Activated CD8-positive, alpha-beta T cell treated with anti-CD3 and anti-CD28 coated beads for 36 hours (primary cell): ENCODE measurements around the gene SMPD2. TPM values are rescaled to one million over a fixed set of nuclear protein-coding genes. Genes with fewer than 3 reads are reported as not detected.
A peak's percentile ranks its signal among the peaks of the same experiment; 100 is the strongest.

ENCODE experiments used
- ATAC-seq: fragments of 200-7000 bp; cut with Tn5 transposase; one replicate; pipeline ENCODE4 v1.10.0; 2021; ENCODE audit warnings: mild to moderate bottlenecking, moderate library complexity
- CTCF ChIA-PET: fragments of 350-600 bp; sonication (Branson Sonifier 250); formaldehyde crosslinking; loops from one replicate; lab custom pipeline; 2021; ENCODE audit warnings: antibody characterized with exemption; lab: Charles Lee
- POLR2A ChIA-PET: fragments of 350-600 bp; sonication (Branson Sonifier 250); formaldehyde crosslinking; loops from one replicate; lab custom pipeline; 2021; ENCODE audit warnings: antibody characterized with exemption; lab: Charles Lee
- DNase-seq: peaks from one replicate; pipeline ENCODE4 v3.0.0-alpha.2; 2020
- H3K27ac Mint-ChIP-seq: one replicate; pipeline ENCODE4 v1.8.0; 2021; ENCODE audit warnings: mild to moderate bottlenecking, mixed read lengths
- H3K27me3 Mint-ChIP-seq: one replicate; pipeline ENCODE4 v1.8.0; 2021; ENCODE audit warnings: mixed read lengths
- H3K36me3 Mint-ChIP-seq: one replicate; pipeline ENCODE4 v1.8.0; 2021; ENCODE audit warnings: low read depth, mixed read lengths
- H3K4me1 Mint-ChIP-seq: one replicate; pipeline ENCODE4 v1.8.0; 2021; ENCODE audit warnings: low read depth, mixed read lengths
- H3K4me3 Mint-ChIP-seq: one replicate; pipeline ENCODE4 v1.8.0; 2021; ENCODE audit warnings: mild to moderate bottlenecking, moderate library complexity, mixed read lengths
- H3K9me3 Mint-ChIP-seq: one replicate; pipeline ENCODE4 v1.8.0; 2021; ENCODE audit warnings: mixed read lengths
- intact Hi-C: fragments of 100-400 bp; cut with micrococcal nuclease; formaldehyde crosslinking; loops from one replicate; pipeline ENCODE4 v1.10.0; 2022
- total RNA-seq, 2 experiments: library from RNA; stranded (reverse); gene quantifications; one replicate each; pipeline ENCODE4 v1.2.3, GENCODE V29; 2021
- TF ChIP-seq, protein P1 (sequence below): fragments of 200-600 bp; IDR thresholded peaks from one replicate; pipeline ENCODE4 v1.8.0; 2022; ENCODE audit warnings: antibody characterized with exemption, mild to moderate bottlenecking

The SMPD2 gene
- total RNA-seq, 2 experiments from 2014 or later: 8.7 to 9.6 TPM

DNA sequence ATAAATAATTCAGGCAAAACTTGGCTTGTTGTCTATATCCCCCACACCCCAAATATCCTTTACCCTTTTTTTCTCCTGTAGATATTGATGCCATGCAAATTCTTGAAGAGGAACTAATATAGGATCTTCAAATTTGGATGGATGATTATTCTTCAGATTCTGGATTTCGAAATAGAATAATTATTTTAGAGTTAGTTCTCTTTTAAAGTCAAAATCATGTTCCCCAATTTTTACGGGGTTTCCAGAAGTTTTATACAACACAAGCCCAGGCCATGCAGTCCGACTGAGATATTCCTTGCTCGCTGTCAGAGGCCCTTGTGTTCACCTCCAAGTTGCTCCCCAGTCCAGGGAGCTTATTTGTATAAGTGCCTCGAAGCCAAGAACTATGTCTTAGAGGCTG lies 4.5 kb upstream of the SMPD2 start:
- DNase-seq: no peak
- no peak for ATAC-seq
- Mint-ChIP-seq H3K36me3 (no peaks in the 10 kb centered on the region), H3K9me3 (no peaks in the 10 kb centered on the region), H3K27me3 (no peaks in the 10 kb centered on the region), H3K4me3 (no peak overlapping the region), H3K4me1 (peaks cover 3% of the 10 kb centered on the region), H3K27ac (no peak overlapping the region)
- POLR2A ChIA-PET: interaction anchor here (0.6 kb wide), 1 partner anchor 18 kb away, joined by 3 read pairs; no protein-coding TSS in a partner anchor
- CTCF ChIA-PET: interaction anchor here (1.2 to 2.6 kb wide), 2 partner anchors 53 to 249 kb away, joined by 4 to 10 read pairs; no protein-coding TSS in a partner anchor
- intact Hi-C loops: no loop called here
- TF ChIP-seq, protein P1, sequence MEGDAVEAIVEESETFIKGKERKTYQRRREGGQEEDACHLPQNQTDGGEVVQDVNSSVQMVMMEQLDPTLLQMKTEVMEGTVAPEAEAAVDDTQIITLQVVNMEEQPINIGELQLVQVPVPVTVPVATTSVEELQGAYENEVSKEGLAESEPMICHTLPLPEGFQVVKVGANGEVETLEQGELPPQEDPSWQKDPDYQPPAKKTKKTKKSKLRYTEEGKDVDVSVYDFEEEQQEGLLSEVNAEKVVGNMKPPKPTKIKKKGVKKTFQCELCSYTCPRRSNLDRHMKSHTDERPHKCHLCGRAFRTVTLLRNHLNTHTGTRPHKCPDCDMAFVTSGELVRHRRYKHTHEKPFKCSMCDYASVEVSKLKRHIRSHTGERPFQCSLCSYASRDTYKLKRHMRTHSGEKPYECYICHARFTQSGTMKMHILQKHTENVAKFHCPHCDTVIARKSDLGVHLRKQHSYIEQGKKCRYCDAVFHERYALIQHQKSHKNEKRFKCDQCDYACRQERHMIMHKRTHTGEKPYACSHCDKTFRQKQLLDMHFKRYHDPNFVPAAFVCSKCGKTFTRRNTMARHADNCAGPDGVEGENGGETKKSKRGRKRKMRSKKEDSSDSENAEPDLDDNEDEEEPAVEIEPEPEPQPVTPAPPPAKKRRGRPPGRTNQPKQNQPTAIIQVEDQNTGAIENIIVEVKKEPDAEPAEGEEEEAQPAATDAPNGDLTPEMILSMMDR: no peak

DNA sequence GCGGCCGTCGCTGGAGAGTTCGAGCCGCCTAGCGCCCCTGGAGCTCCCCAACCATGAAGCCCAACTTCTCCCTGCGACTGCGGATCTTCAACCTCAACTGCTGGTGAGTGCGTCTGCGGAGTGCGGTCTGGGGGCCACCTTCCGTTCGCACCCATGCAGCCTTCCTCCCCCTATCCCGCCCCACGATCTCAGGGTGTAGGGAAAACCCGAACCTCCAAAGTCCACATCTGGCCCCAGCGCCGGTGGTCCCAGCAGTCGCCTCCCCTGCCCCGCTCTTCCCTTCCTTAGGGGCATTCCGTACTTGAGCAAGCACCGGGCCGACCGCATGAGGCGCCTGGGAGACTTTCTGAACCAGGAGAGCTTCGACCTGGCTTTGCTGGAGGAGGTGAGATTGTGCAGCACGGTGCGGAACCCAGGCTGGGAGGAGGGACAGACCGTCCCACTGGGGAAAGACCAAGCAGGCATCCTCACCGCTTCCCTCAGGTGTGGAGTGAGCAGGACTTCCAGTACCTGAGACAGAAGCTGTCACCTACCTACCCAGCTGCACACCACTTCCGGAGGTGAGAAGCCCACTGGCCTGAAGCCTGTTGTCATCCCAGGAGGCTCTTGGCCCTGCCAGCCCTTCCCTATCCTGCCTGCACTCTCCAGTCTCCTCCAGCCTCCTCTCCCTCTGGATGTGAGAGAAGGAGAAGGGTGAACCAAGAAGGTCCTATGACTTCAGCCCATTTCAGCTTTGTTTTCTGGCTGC lies 719 bp downstream of the SMPD2 start:
- H3K4me3 Mint-ChIP-seq: peak overlapping the region; percentile 92
- peaks cover 26% of the 10 kb centered on the region for H3K4me1 Mint-ChIP-seq
- DNase-seq (peak; percentile 56), ATAC-seq (peak; percentile 13)
- intact Hi-C loops: loop anchor here (2.0 to 5.0 kb wide), 2 partner anchors 14 to 41 kb away; partner anchors contain the start of genes MICAL1 and ZBTB24
- CTCF ChIA-PET: interaction anchor here (0.6 to 3.3 kb wide), 13 partner anchors 9 to 806 kb away, joined by 3 to 27 read pairs (median 5); partner anchors contain the start of genes CD164 and MICAL1
- POLR2A ChIA-PET: interaction anchor here (0.8 to 8.9 kb wide), 11 partner anchors 9 to 346 kb away, joined by 3 to 119 read pairs (median 4); partner anchors contain the start of genes CD164, CEP57L1, MICAL1 and SESN1
- no peaks in the 10 kb centered on the region for H3K27me3 Mint-ChIP-seq
- no peaks in the 10 kb centered on the region for H3K9me3 Mint-ChIP-seq
- H3K36me3 Mint-ChIP-seq: peaks cover 22% of the 10 kb centered on the region
- TF ChIP-seq, protein P1: peak; percentile 33
- H3K27ac Mint-ChIP-seq: peak overlapping the region; percentile 89

DNA sequence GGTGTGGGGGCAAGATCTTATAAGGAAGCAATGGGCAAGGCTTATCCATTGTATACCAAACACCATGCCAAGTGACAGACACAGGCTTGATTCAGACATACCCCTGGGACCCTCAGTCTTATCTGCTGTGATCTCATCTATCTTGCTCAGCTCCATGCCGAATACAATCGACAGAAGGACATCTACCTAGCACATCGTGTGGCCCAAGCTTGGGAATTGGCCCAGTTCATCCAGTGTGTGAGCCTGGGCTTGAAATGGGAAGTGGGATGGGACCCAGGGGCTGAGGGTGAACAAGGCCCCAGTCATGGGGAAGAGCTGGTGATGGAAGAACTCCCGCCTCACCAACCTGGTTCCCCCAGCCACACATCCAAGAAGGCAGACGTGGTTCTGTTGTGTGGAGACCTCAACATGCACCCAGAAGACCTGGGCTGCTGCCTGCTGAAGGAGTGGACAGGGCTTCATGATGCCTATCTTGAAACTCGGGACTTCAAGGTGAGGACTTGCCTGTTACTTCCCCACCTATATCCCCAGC lies 1.9 kb downstream of the SMPD2 start:
- ChIA-PET POLR2A (interaction anchor here (0.8 to 8.9 kb wide), 8 partner anchors 7 to 60 kb away, joined by 3 to 119 read pairs (median 6); partner anchors contain the start of genes CD164, MICAL1 and ZBTB24), CTCF (interaction anchor here (0.7 to 3.3 kb wide), 6 partner anchors 12 to 597 kb away, joined by 3 to 27 read pairs (median 6); partner anchors contain the start of genes CD164 and MICAL1)
- ATAC-seq: no peak
- TF ChIP-seq, protein P1: no peak
- Mint-ChIP-seq H3K9me3 (no peaks in the 10 kb centered on the region), H3K27ac (peak overlapping the region; percentile 13), H3K4me3 (peak overlapping the region; percentile 92), H3K27me3 (no peaks in the 10 kb centered on the region), H3K36me3 (peaks cover 26% of the 10 kb centered on the region), H3K4me1 (peaks cover 26% of the 10 kb centered on the region)
- DNase-seq: no peak
- intact Hi-C loops: loop anchor here (5.0 kb wide), 1 partner anchor 40 kb away; the partner anchor contains the start of gene ZBTB24

DNA sequence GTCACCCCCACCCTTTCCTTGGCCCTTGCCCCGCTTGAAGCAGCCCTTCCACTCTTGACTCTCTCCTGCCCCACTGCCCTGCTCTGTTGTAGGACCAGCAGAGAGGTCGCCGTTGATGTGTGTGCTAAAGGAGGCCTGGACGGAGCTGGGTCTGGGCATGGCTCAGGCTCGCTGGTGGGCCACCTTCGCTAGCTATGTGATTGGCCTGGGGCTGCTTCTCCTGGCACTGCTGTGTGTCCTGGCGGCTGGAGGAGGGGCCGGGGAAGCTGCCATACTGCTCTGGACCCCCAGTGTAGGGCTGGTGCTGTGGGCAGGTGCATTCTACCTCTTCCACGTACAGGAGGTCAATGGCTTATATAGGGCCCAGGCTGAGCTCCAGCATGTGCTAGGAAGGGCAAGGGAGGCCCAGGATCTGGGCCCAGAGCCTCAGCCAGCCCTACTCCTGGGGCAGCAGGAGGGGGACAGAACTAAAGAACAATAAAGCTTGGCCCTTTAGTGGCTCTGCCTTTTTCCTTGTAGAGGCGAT lies 3.0 kb downstream of the SMPD2 start:
- no peak for ATAC-seq
- Mint-ChIP-seq H3K27me3 (no peaks in the 10 kb centered on the region), H3K9me3 (no peaks in the 10 kb centered on the region), H3K4me3 (no peak overlapping the region), H3K27ac (no peak overlapping the region), H3K36me3 (peaks cover 26% of the 10 kb centered on the region), H3K4me1 (peaks cover 27% of the 10 kb centered on the region)
- intact Hi-C loops: loop anchor here (5.0 kb wide), 1 partner anchor 39 kb away; the partner anchor contains the start of gene ZBTB24
- ChIA-PET CTCF (interaction anchor here (1.1 to 1.6 kb wide), 2 partner anchors 58 to 60 kb away, joined by 3 to 4 read pairs; no protein-coding TSS in a partner anchor), POLR2A (interaction anchor here (1.6 to 8.9 kb wide), 3 partner anchors 12 to 61 kb away, joined by 6 to 119 read pairs (median 18); partner anchors contain the start of genes CD164, MICAL1 and ZBTB24)
- TF ChIP-seq, protein P1: no peak
- DNase-seq: no peak
